ENCODE data around the gene PAK2. TPM values are rescaled to one million over a fixed set of nuclear protein-coding genes. Genes with fewer than 3 reads are reported as not detected.

PAK2 gene
- total RNA-seq, 1 experiment from 2014 or later = 32.6 TPM

DNA sequence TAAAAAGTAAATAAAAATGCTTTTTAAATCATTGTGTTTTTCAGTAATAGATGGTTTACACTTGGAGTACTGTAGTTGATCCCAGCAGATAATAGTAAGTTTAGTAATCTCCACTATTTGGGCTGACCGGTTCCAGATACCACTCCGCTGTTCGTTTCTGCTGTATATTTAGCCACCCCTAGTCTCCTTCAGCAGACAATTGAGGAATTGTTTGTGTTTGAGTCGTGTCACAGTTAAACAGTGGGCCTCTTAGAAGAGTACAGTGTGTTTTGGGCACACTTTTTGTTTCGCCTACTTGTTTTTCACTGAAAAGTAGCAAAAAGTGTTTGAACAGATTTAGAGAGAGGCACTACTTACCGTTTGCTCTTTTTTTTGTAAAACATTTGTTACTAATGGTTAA is 33.2 kb downstream of the PAK2 start:
- H3K4me1 ChIP-seq (ENCODE audit: insufficient read depth, low read length) = peaks cover 3% of the 10 kb centered on the region; the same call in 1 of the 2 replicates
- no peak overlapping the region for H3K9ac ChIP-seq (ENCODE audit: low read length)
- H3K36me3 ChIP-seq (ENCODE audit: low read depth, low read length) = no peaks in the 10 kb centered on the region; the same call in 1 of the 2 replicates
- H3K79me2 ChIP-seq (ENCODE audit: low read length) = peaks cover 89% of the 10 kb centered on the region
- intact Hi-C loops (cut with micrococcal nuclease) = no loop called here
- no peaks in the 10 kb centered on the region for H4K20me1 ChIP-seq (ENCODE audit: low read length)
- TF ChIP-seq EZH2phosphoT487 (IDR thresholded peaks at IDR 0.05; ENCODE audit: borderline replicate concordance, low read length) = no peak
- TF ChIP-seq, protein P1, sequence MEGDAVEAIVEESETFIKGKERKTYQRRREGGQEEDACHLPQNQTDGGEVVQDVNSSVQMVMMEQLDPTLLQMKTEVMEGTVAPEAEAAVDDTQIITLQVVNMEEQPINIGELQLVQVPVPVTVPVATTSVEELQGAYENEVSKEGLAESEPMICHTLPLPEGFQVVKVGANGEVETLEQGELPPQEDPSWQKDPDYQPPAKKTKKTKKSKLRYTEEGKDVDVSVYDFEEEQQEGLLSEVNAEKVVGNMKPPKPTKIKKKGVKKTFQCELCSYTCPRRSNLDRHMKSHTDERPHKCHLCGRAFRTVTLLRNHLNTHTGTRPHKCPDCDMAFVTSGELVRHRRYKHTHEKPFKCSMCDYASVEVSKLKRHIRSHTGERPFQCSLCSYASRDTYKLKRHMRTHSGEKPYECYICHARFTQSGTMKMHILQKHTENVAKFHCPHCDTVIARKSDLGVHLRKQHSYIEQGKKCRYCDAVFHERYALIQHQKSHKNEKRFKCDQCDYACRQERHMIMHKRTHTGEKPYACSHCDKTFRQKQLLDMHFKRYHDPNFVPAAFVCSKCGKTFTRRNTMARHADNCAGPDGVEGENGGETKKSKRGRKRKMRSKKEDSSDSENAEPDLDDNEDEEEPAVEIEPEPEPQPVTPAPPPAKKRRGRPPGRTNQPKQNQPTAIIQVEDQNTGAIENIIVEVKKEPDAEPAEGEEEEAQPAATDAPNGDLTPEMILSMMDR (conservative IDR thresholded peaks at IDR 0.05; ENCODE audit: low read depth, low read length) = no peak
- TF ChIP-seq EZH2 (IDR thresholded peaks at IDR 0.05; ENCODE audit: low read length, unreplicated experiment) = no peak
- ATAC-seq (no peak), DNase-seq (no peak)
- no peak overlapping the region for H2AFZ ChIP-seq (ENCODE audit: low read length)
- H3K4me3 ChIP-seq (ENCODE audit: low read length) = no peak overlapping the region
- H3K27ac ChIP-seq (ENCODE audit: low read length) = no peak overlapping the region
- no TSS peak for BruUV-seq (replicated peaks)
- H3K9me3 ChIP-seq (ENCODE audit: low read length) = no peaks in the 10 kb centered on the region
- H3K4me2 ChIP-seq (ENCODE audit: low read length) = no peak overlapping the region
- CTCF ChIA-PET = no interaction called here
- POLR2A ChIA-PET (ENCODE audit: unreplicated experiment) = no interaction called here
- no peaks in the 10 kb centered on the region for H3F3A ChIP-seq (ENCODE audit: low read length, unreplicated experiment)
- H3K27me3 ChIP-seq (ENCODE audit: low read length) = no peaks in the 10 kb centered on the region
- no peaks in the 10 kb centered on the region for H3K9me2 ChIP-seq (replicated peaks; ENCODE audit: low read length)

DNA sequence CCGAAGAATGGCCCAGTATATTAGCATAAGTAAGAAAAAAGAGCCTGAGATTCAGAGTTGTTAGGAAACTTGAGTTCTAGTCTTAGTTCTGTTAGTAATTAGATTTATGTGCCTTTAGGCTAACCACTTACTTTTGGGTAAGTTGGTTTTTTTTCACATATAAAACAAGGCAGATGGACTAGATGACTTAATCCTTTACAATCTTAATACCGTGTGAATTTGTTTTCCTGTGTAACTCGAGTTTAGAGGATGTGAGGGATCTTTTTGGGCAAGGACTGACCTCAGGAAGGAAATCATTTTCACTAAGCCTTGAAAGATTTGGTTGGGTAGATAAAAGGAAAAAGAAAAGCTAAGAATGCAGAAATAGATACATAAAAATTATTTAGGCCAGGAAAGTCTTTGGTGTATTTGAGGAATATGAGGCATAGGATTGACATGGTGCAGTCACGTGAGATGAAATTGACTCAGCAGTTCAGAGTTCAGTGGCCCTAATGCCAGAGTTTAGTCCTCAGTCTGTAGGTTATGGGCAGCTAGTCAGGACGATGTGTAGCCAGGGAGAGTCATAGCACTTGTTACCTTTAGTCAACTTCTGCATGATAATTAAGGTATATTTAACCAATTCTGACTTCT is 34.6 kb downstream of the PAK2 start:
- no peak overlapping the region for H3K4me2 ChIP-seq (ENCODE audit: low read length)
- no peak overlapping the region for H2AFZ ChIP-seq (ENCODE audit: low read length)
- H3F3A ChIP-seq (ENCODE audit: low read length, unreplicated experiment) = no peaks in the 10 kb centered on the region
- POLR2A ChIA-PET (ENCODE audit: unreplicated experiment) = interaction anchor here (0.6 kb wide), 1 partner anchor 493 kb away, joined by 3 read pairs; no protein-coding TSS in a partner anchor
- no peak overlapping the region for H3K9ac ChIP-seq (ENCODE audit: low read length)
- H4K20me1 ChIP-seq (ENCODE audit: low read length) = peaks cover 9% of the 10 kb centered on the region; the same call in 1 of the 2 replicates
- DNase-seq (no peak), ATAC-seq (no peak)
- H3K79me2 ChIP-seq (ENCODE audit: low read length) = peaks cover 87% of the 10 kb centered on the region
- no peaks in the 10 kb centered on the region for H3K9me3 ChIP-seq (ENCODE audit: low read length)
- peaks cover 17% of the 10 kb centered on the region for H3K4me1 ChIP-seq (ENCODE audit: insufficient read depth, low read length)
- H3K27ac ChIP-seq (ENCODE audit: low read length) = no peak overlapping the region
- H3K27me3 ChIP-seq (ENCODE audit: low read length) = no peaks in the 10 kb centered on the region
- H3K9me2 ChIP-seq (replicated peaks; ENCODE audit: low read length) = no peaks in the 10 kb centered on the region
- BruUV-seq (replicated peaks) = no TSS peak
- H3K36me3 ChIP-seq (ENCODE audit: low read depth, low read length) = no peaks in the 10 kb centered on the region; the same call in 1 of the 2 replicates
- H3K4me3 ChIP-seq (ENCODE audit: low read length) = no peak overlapping the region
- CTCF ChIA-PET = interaction anchor here (0.6 kb wide), 1 partner anchor 12 kb away, joined by 4 read pairs; no protein-coding TSS in a partner anchor
- intact Hi-C loops (cut with micrococcal nuclease) = no loop called here
- no peak for TF ChIP-seq EZH2 (IDR thresholded peaks at IDR 0.05; ENCODE audit: low read length, unreplicated experiment)

DNA sequence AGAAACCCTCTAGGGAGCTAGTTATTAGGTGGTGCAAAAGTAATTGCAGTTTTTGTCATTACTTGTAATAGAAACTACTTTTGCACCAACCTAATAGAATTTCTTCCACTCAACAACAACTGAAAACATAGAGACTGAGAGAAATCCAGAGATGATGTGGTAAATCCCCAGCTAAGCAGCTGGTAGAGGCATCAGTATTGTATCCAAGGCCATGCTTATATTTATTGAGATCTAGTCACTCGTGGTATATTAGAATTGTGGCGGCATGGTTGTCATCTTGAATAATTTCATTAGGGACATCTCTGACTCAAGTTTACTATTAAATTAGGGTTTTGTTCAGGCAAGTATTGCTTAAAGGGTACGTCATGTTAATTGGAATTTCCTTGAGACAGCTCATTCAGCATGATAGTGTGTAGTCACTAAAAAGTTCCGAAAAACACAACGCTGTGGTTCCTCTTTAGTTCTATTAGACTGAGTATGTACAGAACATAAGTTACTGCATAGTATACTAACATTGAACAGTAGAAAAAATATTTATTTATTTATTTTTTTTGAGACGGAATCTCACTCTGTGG is 35.3 kb downstream of the PAK2 start:
- H3K4me2 ChIP-seq (ENCODE audit: low read length) = no peak overlapping the region
- H4K20me1 ChIP-seq (ENCODE audit: low read length) = peaks cover 10% of the 10 kb centered on the region; the same call in 1 of the 2 replicates
- CTCF ChIA-PET = interaction anchor here (0.6 kb wide), 1 partner anchor 12 kb away, joined by 4 read pairs; no protein-coding TSS in a partner anchor
- H3K36me3 ChIP-seq (ENCODE audit: low read depth, low read length) = peaks cover 5% of the 10 kb centered on the region
- H3K4me3 ChIP-seq (ENCODE audit: low read length) = no peak overlapping the region
- no peaks in the 10 kb centered on the region for H3K9me2 ChIP-seq (replicated peaks; ENCODE audit: low read length)
- peaks cover 18% of the 10 kb centered on the region for H3K4me1 ChIP-seq (ENCODE audit: insufficient read depth, low read length)
- H3K27me3 ChIP-seq (ENCODE audit: low read length) = no peaks in the 10 kb centered on the region
- TF ChIP-seq EZH2phosphoT487 (IDR thresholded peaks at IDR 0.05; ENCODE audit: borderline replicate concordance, low read length) (no peak), EZH2 (IDR thresholded peaks at IDR 0.05; ENCODE audit: low read length, unreplicated experiment) (no peak)
- TF ChIP-seq, protein P1 (conservative IDR thresholded peaks at IDR 0.05; ENCODE audit: low read depth, low read length) = no peak
- DNase-seq (no peak), ATAC-seq (no peak)
- no peak overlapping the region for H3K9ac ChIP-seq (ENCODE audit: low read length)
- no peak overlapping the region for H3K27ac ChIP-seq (ENCODE audit: low read length)
- intact Hi-C loops (cut with micrococcal nuclease) = no loop called here
- POLR2A ChIA-PET (ENCODE audit: unreplicated experiment) = interaction anchor here (0.6 kb wide), 1 partner anchor 494 kb away, joined by 3 read pairs; no protein-coding TSS in a partner anchor
- no TSS peak for BruUV-seq (replicated peaks)
- no peak overlapping the region for H2AFZ ChIP-seq (ENCODE audit: low read length)
- no peaks in the 10 kb centered on the region for H3K9me3 ChIP-seq (ENCODE audit: low read length)
- H3K79me2 ChIP-seq (ENCODE audit: low read length) = peaks cover 89% of the 10 kb centered on the region
- no peaks in the 10 kb centered on the region for H3F3A ChIP-seq (ENCODE audit: low read length, unreplicated experiment)
